GM19395 (cell line): ENCODE results near the gene KPNA5.
"Not testable (repeated sequence)": the region's sequence is repeated elsewhere in the genome, so short reads cannot be mapped to it uniquely, and the experiment has no call there.

Experiments
- ATAC-seq: cut with Tn5 transposase; IDR thresholded peaks from one replicate; pipeline ENCODE4 v1.9.1; 2021; ENCODE audit warnings: mild to moderate bottlenecking, moderate library complexity; ENCODE audit not compliant: unreplicated experiment

KPNA5 gene

GRCh38 chr6:116680880-116681672, at the start of gene KPNA5:
Gene KPNA5 (plus strand): TSS chr6:116681211. CDS start chr6:116681335, 124 bp downstream.
- peak; percentile 95 for ATAC-seq

GRCh38 chr6:116631379-116631990, 49.5 kb upstream of the KPNA5 start:
- peak; percentile 48 for ATAC-seq

DNA sequence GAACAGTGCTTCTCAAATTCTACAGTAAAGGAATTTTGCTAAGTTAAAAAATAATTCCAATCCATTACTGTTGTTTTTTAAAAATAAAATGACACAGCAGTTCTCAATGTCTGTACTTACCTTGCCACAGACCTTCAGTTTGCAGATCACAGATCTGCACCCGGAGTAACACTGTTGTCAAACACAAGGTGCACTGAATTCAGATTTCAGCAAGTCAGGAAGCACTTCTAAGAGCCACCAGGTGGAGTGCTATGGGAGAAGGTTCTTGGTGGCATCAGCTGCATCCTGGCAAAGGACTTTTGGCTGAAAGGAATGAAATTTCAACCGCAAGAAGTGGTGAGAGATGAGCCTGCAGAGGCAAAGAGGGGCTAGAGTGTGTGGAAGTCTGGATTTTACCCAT, 47.3 kb upstream of the KPNA5 start:
- peak; percentile 48 for ATAC-seq

DNA sequence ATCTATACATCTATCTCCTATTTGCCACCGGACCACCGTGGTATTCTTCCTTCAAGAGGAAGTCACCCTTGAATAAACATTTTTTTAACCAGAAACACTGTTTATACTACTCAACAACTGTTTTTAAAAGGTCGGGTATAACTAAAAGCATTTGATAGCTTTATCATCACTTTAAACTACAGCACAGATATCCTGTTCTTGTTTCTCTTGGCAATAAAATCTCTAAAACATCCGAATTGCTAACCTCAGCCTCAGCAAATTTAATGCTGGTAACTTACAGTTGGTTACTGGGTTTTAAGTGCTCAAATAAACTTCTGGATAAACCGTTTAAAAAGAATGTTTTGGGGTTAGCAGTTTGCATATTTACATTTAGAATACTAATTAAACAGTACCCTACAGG, 32.9 kb upstream of the KPNA5 start:
- no peak for ATAC-seq

- ATAC-seq: no peak
Observed at GRCh38 chr6:116649129-116649528, 31.9 kb upstream of the KPNA5 start.

GRCh38 chr6:116651916-116652315, 29.1 kb upstream of the KPNA5 start:
- no peak for ATAC-seq

GRCh38 chr6:116661594-116661993, 19.4 kb upstream of the KPNA5 start:
- no peak for ATAC-seq

GRCh38 chr6:116662202-116662601, 18.8 kb upstream of the KPNA5 start:
- ATAC-seq: no peak

GRCh38 chr6:116663308-116663707, 17.7 kb upstream of the KPNA5 start:
- ATAC-seq: no peak

DNA sequence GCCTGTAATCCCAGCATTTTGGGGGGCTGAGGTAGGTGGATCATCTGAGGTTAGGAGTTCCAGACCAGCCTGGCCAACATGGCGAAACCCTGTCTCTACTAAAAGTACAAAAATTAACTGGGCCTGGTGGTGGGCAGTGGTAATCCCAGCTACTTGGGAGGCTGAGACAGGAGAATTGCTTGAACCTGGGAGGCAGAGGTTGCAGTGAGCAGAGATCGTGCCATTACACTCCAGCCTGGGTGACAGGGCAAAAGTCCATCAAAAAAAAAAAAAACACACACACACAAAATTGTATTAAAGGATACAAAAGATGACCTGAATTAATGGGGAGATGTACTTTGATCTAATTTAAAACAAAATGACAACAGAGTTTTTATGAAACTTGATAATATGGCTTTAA, 16.8 kb upstream of the KPNA5 start:
- not testable (repeated sequence) for ATAC-seq

DNA sequence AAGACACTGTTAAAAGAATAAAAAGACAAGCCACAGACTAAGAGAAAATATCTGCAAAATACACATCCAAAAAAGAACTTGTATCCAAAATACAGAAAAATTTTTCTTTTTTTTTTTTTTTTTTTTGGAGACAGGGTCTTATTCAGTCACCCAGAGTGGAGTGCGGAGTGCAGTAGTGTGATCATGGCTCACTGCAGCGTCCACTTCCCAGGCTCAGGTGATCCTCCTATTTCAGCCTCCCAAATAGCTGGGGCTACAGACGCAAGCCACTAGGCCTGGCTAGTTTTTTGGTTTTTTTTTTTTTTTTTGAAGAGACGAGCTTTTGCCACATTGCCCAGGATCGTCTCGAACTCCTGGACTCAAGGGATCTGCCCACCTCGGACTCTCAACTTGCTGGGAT, 15.5 kb upstream of the KPNA5 start:
- ATAC-seq: no peak

GRCh38 chr6:116666869-116667268, 14.1 kb upstream of the KPNA5 start:
- peak; percentile 50 for ATAC-seq

DNA sequence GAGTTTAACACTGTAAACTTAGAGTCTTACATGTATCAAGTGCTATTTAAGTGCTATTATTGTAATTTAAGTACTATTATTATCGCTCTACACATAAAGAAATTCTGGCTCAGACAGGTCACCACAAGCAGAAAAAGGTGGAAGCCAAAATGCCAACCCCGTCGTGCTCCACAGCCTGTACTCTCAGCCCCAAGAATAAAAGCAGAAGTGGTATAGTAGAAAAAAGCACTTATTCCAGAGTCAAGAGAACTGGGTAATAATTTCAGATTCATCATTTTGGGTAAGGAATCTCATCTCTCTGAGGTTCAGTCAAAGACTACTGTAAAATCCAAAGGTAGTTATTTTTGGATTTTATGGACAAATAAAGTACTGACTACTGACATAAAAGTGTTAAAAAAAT, 13.4 kb upstream of the KPNA5 start:
- ATAC-seq: peak; percentile 28

DNA sequence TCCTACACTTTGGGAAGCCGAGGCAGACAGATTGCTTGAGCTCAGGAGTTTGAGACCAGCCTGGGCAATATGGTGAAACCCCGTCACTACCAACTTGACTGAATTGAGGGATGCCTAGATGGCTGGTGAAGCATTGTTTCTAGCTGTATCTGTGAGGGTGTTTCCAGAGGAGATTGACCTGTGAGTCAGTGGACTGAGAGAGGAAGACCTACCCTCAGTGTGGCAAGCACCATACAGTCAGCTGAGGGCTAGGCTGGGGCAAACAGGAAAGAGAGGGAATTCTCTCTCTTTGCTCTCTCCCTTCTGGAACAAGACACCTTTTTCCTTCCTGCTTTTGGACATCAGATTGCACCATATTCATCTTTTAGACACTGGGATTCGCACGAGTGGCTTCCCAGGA, 8.7 kb upstream of the KPNA5 start:
- ATAC-seq: no peak

- no peak for ATAC-seq
Observed at GRCh38 chr6:116676021-116676420, 5.0 kb upstream of the KPNA5 start.

GRCh38 chr6:116682334-116682712, 1.3 kb downstream of the KPNA5 start:
- peak; percentile 21 for ATAC-seq

GRCh38 chr6:116685437-116685993, 4.5 kb downstream of the KPNA5 start:
- ATAC-seq: no peak

DNA sequence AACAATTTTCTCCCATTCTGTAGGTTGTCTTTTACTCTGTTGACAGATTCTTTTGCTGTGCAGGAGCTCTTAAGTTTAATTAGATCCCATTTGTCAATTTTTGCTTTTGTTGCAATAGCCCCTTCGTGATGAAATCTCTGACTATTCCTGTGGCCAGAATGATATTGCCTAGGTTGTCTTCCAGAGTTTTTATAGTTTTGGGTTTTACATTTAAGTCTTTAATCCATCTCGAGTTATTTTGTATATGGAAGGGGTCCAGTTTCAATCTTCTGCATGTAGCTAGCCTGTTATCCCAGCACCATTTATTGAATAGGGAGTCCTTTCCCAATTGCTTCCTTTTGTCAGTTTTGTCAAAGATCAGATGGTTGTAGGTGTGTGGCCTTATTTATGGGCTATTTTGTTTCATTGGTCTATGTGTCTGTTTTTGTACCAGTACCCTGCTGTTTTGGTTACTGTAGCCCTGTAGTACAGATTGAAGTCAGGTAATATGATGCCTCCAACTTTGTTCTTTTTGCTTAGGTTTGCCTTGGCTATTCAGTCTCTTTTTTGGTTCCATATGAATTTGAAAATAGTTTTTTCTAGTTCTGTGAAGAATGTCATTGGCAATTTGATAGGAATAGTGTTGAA, 5.6 kb downstream of the KPNA5 start:
- not testable (repeated sequence) for ATAC-seq

DNA sequence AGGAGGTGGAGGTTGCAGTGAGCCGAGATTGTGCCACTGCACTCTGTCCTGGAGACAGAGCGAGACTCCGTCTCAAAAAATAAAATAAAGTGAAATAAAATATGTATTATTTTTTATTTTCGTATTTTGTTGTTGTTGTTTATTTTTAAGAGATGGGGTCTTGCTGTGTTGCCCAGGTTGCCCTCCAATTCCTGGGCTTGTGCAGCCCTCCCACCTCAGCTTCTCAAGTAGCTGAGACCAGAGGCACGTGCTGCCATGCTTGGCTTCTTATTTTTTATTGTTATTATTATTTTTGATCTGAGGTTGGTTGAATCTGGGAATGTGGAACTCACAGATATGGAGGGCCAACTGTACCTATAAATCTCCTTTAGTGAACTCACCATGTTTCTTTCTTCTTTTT, 10.1 kb downstream of the KPNA5 start:
- no peak for ATAC-seq

DNA sequence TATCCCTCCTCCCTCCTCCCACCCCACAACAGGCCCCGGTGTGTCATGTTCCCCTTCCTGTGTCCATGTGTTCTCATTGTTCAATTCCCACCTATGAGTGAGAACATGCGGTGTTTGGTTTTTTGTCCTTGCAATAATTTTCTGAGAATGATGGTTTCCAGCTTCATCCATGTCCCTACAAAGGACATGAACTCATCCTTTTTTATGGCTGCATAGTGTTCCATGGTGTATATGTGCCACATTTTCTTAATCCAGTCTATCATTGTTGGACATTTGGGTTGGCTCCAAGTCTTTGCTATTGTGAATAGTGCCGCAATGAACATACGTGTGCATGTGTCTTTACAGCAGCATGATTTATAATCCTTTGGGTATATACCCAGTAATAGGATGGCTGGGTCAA, 11.9 kb downstream of the KPNA5 start:
- not testable (repeated sequence) for ATAC-seq

DNA sequence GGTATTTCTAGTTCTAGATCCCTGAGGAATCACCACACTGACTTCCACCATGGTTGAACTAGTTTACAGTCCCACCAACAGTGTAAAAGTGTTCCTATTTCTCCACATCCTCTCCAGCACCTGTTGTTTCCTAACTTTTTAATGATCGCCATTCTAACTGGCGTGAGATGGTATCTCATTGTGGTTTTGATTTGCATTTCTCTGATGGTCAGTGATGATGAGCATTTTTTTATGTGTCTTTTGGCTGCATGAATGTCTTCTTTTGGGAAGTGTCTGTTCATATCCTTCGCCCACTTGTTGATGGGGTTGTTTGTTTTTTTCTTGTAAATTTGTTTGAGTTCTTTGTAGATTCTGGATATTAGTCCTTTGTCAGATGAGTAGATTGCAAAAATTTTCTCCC, 12.3 kb downstream of the KPNA5 start:
- not testable (repeated sequence) for ATAC-seq

GRCh38 chr6:116695401-116695800, 14.4 kb downstream of the KPNA5 start:
- ATAC-seq: peak; percentile 96
